ENCODE data around the gene FAXDC2. TPM values are rescaled to one million over a fixed set of nuclear protein-coding genes. Genes with fewer than 3 reads are reported as not detected.

FAXDC2 gene
- total and polyA plus RNA-seq, 9 donors: 15.2 to 120 (median 27.6) TPM

DNA sequence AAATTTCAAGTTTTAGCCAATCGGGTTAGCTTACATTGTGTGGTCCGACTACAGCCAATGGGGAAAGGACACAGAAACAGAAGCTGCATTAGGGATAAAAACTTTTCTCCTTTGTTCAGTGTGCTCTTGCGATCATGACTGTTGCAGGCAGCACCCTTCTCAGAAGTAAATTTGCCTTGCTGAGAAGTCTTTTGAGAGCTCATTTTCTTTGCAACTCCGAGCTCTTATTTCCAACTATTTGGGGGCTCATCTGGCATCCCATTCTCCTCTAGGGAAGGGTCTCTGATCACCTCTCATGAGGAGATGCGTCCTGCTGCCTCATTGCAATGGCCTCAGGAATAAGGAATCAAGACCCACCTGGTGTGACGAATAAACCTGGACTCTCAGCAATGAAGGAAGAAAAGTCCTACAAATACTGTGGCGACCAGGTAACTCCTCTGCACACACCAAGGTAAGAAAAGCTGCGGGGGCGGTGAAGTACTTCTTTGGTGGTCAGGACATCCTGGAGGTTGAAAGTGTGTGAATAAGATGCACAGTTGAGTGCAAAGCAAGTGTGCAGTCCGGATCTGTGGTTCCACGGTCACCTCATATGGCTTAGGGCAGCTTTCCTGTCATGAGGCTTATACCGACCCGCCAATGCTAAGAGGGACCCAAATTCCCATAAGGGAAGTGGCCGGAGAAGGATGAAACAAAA is 28.4 kb upstream of the FAXDC2 start:
- no peak overlapping the region for H3K4me3 ChIP-seq
- WGBS, 3 donors: 93 to 98% (median 94%) methylated on average over 14 of the region's 14 CpGs
- H3K36me3 ChIP-seq: no peaks in the 10 kb centered on the region
- no peak overlapping the region for H3K27ac ChIP-seq
- intact Hi-C loops (cut with DNase I): no loop called here
- DNase-seq: no peak
- H3K9me3 ChIP-seq: no peaks in the 10 kb centered on the region
- no peaks in the 10 kb centered on the region for H3K27me3 ChIP-seq
- TF ChIP-seq, protein P1, sequence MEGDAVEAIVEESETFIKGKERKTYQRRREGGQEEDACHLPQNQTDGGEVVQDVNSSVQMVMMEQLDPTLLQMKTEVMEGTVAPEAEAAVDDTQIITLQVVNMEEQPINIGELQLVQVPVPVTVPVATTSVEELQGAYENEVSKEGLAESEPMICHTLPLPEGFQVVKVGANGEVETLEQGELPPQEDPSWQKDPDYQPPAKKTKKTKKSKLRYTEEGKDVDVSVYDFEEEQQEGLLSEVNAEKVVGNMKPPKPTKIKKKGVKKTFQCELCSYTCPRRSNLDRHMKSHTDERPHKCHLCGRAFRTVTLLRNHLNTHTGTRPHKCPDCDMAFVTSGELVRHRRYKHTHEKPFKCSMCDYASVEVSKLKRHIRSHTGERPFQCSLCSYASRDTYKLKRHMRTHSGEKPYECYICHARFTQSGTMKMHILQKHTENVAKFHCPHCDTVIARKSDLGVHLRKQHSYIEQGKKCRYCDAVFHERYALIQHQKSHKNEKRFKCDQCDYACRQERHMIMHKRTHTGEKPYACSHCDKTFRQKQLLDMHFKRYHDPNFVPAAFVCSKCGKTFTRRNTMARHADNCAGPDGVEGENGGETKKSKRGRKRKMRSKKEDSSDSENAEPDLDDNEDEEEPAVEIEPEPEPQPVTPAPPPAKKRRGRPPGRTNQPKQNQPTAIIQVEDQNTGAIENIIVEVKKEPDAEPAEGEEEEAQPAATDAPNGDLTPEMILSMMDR (IDR thresholded peaks at IDR 0.05): no peak
- no peak for TF ChIP-seq POLR2A (IDR thresholded peaks at IDR 0.05)
- TF ChIP-seq EP300 (IDR thresholded peaks at IDR 0.05): no peak
- no peaks in the 10 kb centered on the region for H3K4me1 ChIP-seq (ENCODE audit: insufficient read depth)

- 74 to 84% (median 77%) methylated on average over 5 of the region's 5 CpGs for WGBS, 3 donors
- no peak for DNase-seq
These were observed 23.5 kb upstream of the FAXDC2 start for GRCh38 chr5:154873791-154874331.

DNA sequence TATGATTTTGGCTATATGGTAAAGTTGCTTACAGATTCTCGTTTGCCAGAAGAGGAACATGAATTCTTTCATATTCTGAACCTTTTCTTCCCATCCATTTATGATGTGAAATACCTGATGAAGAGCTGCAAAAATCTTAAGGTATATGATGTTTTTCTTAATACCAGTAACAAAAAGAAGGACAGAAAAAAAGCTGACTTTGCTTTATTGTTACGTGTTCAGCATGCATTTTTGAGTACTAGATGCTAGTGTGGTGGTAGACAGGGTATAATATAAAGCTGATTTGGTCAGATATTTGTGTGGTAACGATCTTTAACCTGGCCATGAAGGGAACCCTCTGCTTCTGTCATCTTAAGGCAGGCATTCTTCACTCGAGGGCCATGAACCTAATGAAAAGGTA is 21.3 kb upstream of the FAXDC2 start:
- Histone ChIP-seq H3K4me1 (ENCODE audit: insufficient read depth) (no peaks in the 10 kb centered on the region), H3K36me3 (no peaks in the 10 kb centered on the region), H3K27me3 (no peaks in the 10 kb centered on the region), H3K9me3 (no peaks in the 10 kb centered on the region), H3K4me3 (no peak overlapping the region), H3K27ac (no peak overlapping the region)
- intact Hi-C loops (cut with DNase I): no loop called here
- DNase-seq: no peak
- 85 to 95% (median 89%) methylated on average over 4 of the region's 4 CpGs for WGBS, 3 donors
- TF ChIP-seq POLR2A (IDR thresholded peaks at IDR 0.05) (no peak), EP300 (IDR thresholded peaks at IDR 0.05) (no peak)
- TF ChIP-seq, protein P1 (IDR thresholded peaks at IDR 0.05): no peak

More at GRCh38 chr5:154873791-154874331, 23.5 kb upstream of the FAXDC2 start:
- TF ChIP-seq EP300 (IDR thresholded peaks at IDR 0.05): no peak
- TF ChIP-seq, protein P1 (IDR thresholded peaks at IDR 0.05): no peak
- no peak for TF ChIP-seq POLR2A (IDR thresholded peaks at IDR 0.05)
- Histone ChIP-seq H3K4me1 (ENCODE audit: insufficient read depth) (no peaks in the 10 kb centered on the region), H3K9me3 (no peaks in the 10 kb centered on the region), H3K27me3 (no peaks in the 10 kb centered on the region), H3K36me3 (no peaks in the 10 kb centered on the region), H3K4me3 (no peak overlapping the region), H3K27ac (no peak overlapping the region)
- intact Hi-C loops (cut with DNase I): no loop called here

GRCh38 chr5:154868702-154869101 is 18.3 kb upstream of the FAXDC2 start:
- Histone ChIP-seq H3K36me3 (no peaks in the 10 kb centered on the region), H3K4me1 (ENCODE audit: insufficient read depth) (peaks cover 4% of the 10 kb centered on the region), H3K4me3 (no peak overlapping the region), H3K27ac (no peak overlapping the region), H3K27me3 (no peaks in the 10 kb centered on the region), H3K9me3 (no peaks in the 10 kb centered on the region)
- TF ChIP-seq POLR2A (IDR thresholded peaks at IDR 0.05) (no peak), EP300 (IDR thresholded peaks at IDR 0.05) (no peak)
- TF ChIP-seq, protein P1 (IDR thresholded peaks at IDR 0.05): no peak
- WGBS, 3 donors: 86 to 92% (median 90%) methylated on average over 5 of the region's 5 CpGs
- no peak for DNase-seq
- intact Hi-C loops (cut with DNase I): loop anchor here in 1 of 4 donors (10.0 kb wide), 1 partner anchor 66 kb away; the partner anchor contains the start of gene GEMIN5

Data from ovary (tissue), 9 donors.